ENCODE data around the gene VPS8.

The VPS8 gene

DNA sequence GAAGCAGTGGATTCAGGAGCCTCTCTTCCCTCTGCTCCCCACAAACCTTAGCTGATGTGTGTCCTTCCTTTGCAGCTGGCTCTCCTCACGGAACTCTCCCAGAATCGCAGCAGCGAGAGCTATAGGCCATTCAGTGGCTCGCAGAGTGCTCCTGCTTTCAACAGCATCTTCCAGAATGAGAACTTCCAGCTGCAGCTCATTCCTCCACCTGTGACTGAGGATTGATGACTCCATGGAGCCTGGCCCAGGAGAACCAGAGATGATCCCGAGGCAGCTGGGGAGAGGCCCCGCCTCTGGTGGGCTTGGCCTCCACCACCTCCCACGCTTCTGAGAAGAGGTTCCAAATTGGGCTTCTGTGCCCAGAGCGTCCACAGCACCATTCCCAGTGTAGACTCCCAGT, 239.8 kb downstream of the VPS8 start:
- TF ChIP-seq, protein P1, sequence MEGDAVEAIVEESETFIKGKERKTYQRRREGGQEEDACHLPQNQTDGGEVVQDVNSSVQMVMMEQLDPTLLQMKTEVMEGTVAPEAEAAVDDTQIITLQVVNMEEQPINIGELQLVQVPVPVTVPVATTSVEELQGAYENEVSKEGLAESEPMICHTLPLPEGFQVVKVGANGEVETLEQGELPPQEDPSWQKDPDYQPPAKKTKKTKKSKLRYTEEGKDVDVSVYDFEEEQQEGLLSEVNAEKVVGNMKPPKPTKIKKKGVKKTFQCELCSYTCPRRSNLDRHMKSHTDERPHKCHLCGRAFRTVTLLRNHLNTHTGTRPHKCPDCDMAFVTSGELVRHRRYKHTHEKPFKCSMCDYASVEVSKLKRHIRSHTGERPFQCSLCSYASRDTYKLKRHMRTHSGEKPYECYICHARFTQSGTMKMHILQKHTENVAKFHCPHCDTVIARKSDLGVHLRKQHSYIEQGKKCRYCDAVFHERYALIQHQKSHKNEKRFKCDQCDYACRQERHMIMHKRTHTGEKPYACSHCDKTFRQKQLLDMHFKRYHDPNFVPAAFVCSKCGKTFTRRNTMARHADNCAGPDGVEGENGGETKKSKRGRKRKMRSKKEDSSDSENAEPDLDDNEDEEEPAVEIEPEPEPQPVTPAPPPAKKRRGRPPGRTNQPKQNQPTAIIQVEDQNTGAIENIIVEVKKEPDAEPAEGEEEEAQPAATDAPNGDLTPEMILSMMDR (IDR thresholded peaks at IDR 0.05; ENCODE audit: low read depth, low read length, missing control alignments) = no peak
- in situ Hi-C loops (cut with HindIII; ENCODE audit: low sequenced_read_pairs) = no loop called here

DNA sequence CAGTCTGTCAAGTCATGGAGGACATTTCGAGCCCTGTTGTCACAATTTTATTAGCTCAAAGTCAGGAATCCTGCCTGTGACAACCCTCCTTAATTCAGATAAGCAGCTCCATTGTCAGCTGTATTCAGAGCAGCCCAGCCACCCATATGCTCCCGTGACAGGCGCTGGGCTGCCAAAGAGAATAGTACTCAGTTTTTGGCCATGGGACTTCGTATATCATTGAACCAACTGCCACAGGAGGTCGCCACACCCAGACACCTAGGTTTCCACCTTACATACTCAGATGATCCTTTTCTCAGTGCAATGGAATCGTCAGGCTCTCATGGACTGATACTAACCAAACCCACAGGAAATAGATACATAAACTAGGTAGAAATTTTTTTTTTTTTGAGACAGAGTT, 240.7 kb downstream of the VPS8 start:
- no peak for DNase-seq (ENCODE audit: low read depth)
- no peak overlapping the region for H3K4me3 ChIP-seq (ENCODE audit: low read depth, low read length)
- in situ Hi-C loops (cut with HindIII; ENCODE audit: low sequenced_read_pairs) = no loop called here
- TF ChIP-seq, protein P1 (IDR thresholded peaks at IDR 0.05; ENCODE audit: low read depth, low read length, missing control alignments) = no peak

More for the DNA sequence above, 239.8 kb downstream of the VPS8 start:
- H3K4me3 ChIP-seq (ENCODE audit: low read depth, low read length) = no peak overlapping the region
- DNase-seq (ENCODE audit: low read depth) = no peak

DNA sequence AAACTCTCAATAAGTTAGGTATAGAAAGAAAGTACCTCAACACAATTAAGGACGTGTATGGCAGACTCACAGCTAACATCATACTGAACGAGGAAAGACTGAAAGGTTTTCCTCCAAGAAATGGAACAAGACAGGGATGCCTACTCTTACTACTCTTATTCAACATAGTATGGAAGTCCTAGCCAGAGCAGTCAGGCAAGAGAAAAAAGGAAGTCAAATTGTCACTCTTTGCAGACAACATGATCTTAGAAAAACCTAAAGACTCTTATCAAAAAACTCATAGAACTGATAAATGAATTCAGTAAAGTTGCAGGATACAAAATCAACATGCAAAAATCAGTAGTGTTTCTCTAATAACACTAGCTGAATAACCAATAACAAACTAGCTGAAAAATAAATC, 244.9 kb downstream of the VPS8 start:
- no peak overlapping the region for H3K4me3 ChIP-seq (ENCODE audit: low read depth, low read length)
- in situ Hi-C loops (cut with HindIII; ENCODE audit: low sequenced_read_pairs) = no loop called here
- TF ChIP-seq, protein P1 (IDR thresholded peaks at IDR 0.05; ENCODE audit: low read depth, low read length, missing control alignments) = no peak
- DNase-seq (ENCODE audit: low read depth) = no peak

DNA sequence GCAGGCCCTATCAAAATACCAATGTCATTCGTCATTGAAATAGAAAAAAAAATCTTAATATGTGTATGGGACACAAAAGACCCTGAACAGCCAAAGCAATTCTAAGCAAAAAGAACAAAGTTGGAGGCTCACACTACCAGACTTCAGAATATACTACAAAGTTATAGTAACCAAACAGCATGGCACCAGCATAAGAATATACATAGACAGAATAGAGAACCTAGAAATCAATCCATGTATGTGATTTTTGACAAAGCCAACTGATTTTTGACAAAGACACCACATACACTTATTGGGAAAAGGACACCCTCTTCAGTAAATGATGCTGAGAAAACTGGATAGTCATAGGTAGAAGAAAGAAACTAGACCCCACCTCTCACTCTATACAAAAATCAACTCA, 245.9 kb downstream of the VPS8 start:
- no peak for DNase-seq (ENCODE audit: low read depth)
- TF ChIP-seq, protein P1 (IDR thresholded peaks at IDR 0.05; ENCODE audit: low read depth, low read length, missing control alignments) = no peak
- in situ Hi-C loops (cut with HindIII; ENCODE audit: low sequenced_read_pairs) = no loop called here
- H3K4me3 ChIP-seq (ENCODE audit: low read depth, low read length) = no peak overlapping the region

DNA sequence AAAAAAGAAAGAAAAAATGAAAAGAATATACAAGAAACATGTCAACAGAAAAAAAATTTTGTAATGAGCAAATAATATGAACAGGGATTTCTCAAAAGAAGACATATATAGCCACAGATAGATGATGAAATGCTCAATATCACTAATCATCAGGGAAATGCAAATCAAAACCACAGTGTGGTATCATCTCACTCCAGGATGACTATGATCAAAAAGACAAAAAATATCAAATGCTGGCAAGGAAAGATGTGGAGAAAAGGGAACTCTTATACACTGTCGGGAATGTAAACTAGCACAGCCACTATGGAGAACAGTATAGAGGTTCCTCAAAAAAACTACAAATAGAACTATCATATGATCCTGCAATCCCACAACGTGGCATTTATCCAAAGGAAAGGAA, 246.8 kb downstream of the VPS8 start:
- no peak for DNase-seq (ENCODE audit: low read depth)
- TF ChIP-seq, protein P1 (IDR thresholded peaks at IDR 0.05; ENCODE audit: low read depth, low read length, missing control alignments) = no peak
- no peak overlapping the region for H3K4me3 ChIP-seq (ENCODE audit: low read depth, low read length)
- in situ Hi-C loops (cut with HindIII; ENCODE audit: low sequenced_read_pairs) = no loop called here

DNA sequence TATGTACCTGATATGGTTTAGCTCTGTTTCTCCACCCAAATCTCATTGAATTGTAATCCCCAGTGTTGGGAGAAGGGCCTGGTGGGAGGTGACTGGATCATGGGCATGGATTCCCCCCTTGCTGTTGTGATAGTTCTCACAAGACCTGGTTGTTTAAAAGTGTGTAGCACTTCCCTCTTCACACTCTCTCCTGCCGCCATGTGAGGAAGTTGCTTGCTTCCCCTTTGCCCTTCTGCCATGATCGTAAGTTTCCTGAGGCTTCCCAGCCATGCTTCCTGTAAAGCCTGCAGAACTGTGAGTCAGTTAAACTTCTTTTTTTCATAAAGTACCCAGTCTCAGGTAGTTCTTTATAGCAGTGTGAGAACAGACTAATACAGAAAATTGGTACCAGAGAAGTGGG, 247.8 kb downstream of the VPS8 start:
- no peak for DNase-seq (ENCODE audit: low read depth)
- H3K4me3 ChIP-seq (ENCODE audit: low read depth, low read length) = no peak overlapping the region
- in situ Hi-C loops (cut with HindIII; ENCODE audit: low sequenced_read_pairs) = no loop called here
- TF ChIP-seq, protein P1 (IDR thresholded peaks at IDR 0.05; ENCODE audit: low read depth, low read length, missing control alignments) = no peak

DNA sequence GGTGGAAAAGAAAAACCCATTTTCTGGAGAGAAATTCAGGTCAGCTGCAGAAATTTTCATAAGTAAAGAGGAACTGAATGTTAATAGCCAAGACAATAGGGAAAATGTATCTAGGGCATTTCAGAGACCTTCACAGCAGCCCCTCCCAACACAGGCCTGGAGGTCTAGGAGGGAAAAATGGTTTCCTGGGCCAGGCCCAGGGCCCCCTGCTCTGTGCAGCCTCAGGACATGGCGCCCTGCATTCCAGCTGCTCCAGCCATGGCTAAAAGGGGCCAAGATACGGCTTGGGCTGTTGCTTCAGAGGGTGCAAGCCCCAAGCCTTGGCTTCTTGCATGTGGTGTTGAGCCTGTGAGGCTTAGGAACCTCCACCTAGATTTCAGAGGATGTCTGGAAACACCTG, 248.7 kb downstream of the VPS8 start:
- DNase-seq (ENCODE audit: low read depth) = no peak
- H3K4me3 ChIP-seq (ENCODE audit: low read depth, low read length) = no peak overlapping the region
- in situ Hi-C loops (cut with HindIII; ENCODE audit: low sequenced_read_pairs) = no loop called here
- TF ChIP-seq, protein P1 (IDR thresholded peaks at IDR 0.05; ENCODE audit: low read depth, low read length, missing control alignments) = no peak
